IMR-90 (cell line): Measurements from ENCODE around the gene RAD52. TPM values are rescaled to one million over a fixed set of nuclear protein-coding genes. Genes with fewer than 3 reads are reported as not detected.

Experiments
- ATAC-seq: fragments of 200-7000 bp; cut with Tn5 transposase; 2 replicates; pipeline ENCODE4 v1.9.1; 2020; ENCODE audit warnings: low read depth, mild to moderate bottlenecking, moderate library complexity
- BruUV-seq: library from RNA; stranded (reverse); fragments of 400-500 nt; replicated peaks from 2 replicates; lab custom pipeline; 2021; lab: Mats Ljungman, UMichigan
- CTCF ChIA-PET: fragments of 300-600 bp; formaldehyde crosslinking; extraction: SDS; loops from one replicate; lab custom pipeline; 2021; ENCODE audit warnings: antibody characterized with exemption; lab: Yijun Ruan, JAX
- POLR2A ChIA-PET: fragments of 300-600 bp; sonication (Branson Sonifier 250); formaldehyde crosslinking; loops from one replicate; lab custom pipeline; 2022; ENCODE audit warnings: antibody characterized with exemption; ENCODE audit not compliant: unreplicated experiment; lab: Charles Lee
- DNase-seq: peaks from one replicate; pipeline ENCODE4 v3.0.0; 2013
- H2AFZ ChIP-seq: replicated peaks from 2 replicates; pipeline ENCODE3; 2013; ENCODE audit warnings: low read length, mild to moderate bottlenecking; ENCODE audit not compliant: poor library complexity
- H2AK5ac ChIP-seq: 2 replicates; pipeline ENCODE4 v1.6.1; 2013; ENCODE audit warnings: low read depth, low read length, inconsistent platforms
- H2AK9ac ChIP-seq: replicated peaks from 2 replicates; pipeline ENCODE3; 2013; ENCODE audit warnings: mild to moderate bottlenecking, low read depth, low read length, moderate library complexity; ENCODE audit not compliant: poor library complexity
- H2BK120ac ChIP-seq: 2 replicates; pipeline ENCODE4 v1.6.1; 2013; ENCODE audit warnings: low read depth, low read length, inconsistent platforms
- H2BK15ac ChIP-seq: 3 replicates; pipeline ENCODE4 v1.6.1; 2013; ENCODE audit warnings: low read depth, low read length, inconsistent platforms
- H2BK20ac ChIP-seq: 2 replicates; pipeline ENCODE4 v1.6.1; 2013; ENCODE audit warnings: low read depth, mild to moderate bottlenecking, inconsistent platforms, low read length, moderate library complexity
- H2BK5ac ChIP-seq: 2 replicates; pipeline ENCODE4 v1.6.1; 2013; ENCODE audit warnings: mild to moderate bottlenecking, low read depth, low read length, inconsistent platforms; ENCODE audit not compliant: poor library complexity, severe bottlenecking
- H3K14ac ChIP-seq: replicated peaks from 2 replicates; pipeline ENCODE4 v1.6.1; 2013; ENCODE audit warnings: low read depth, low read length, inconsistent platforms
- H3K18ac ChIP-seq: 2 replicates; pipeline ENCODE4 v1.6.1; 2013; ENCODE audit warnings: low read depth, low read length, control low read depth
- H3K23ac ChIP-seq: 2 replicates; pipeline ENCODE4 v1.6.1; 2013; ENCODE audit warnings: low read depth, low read length, inconsistent platforms
- H3K27ac ChIP-seq: 2 replicates; pipeline ENCODE4 v1.5.1; 2013; ENCODE audit warnings: mild to moderate bottlenecking, control low read depth, low read length; ENCODE audit not compliant: insufficient read depth
- H3K27me3 ChIP-seq: 2 replicates; pipeline ENCODE4 v1.6.1; 2013; ENCODE audit warnings: low read length; ENCODE audit not compliant: control insufficient read depth, insufficient read depth
- H3K36me3 ChIP-seq: 2 replicates; pipeline ENCODE4 v1.6.1; 2013; ENCODE audit warnings: low read length, mixed read lengths; ENCODE audit not compliant: control insufficient read depth, insufficient read depth
- H3K4ac ChIP-seq: 2 replicates; pipeline ENCODE4 v1.6.1; 2013; ENCODE audit warnings: low read depth, low read length, inconsistent platforms
- H3K4me1 ChIP-seq: 2 replicates; pipeline ENCODE4 v1.6.1; 2013; ENCODE audit warnings: low read length, mixed read lengths; ENCODE audit not compliant: control insufficient read depth, insufficient read depth
- H3K4me2 ChIP-seq: 2 replicates; pipeline ENCODE4 v1.6.1; 2013; ENCODE audit warnings: low read depth, mild to moderate bottlenecking, control low read depth, low read length, moderate library complexity
- H3K4me3 ChIP-seq: 2 replicates; pipeline ENCODE4 v1.5.1; 2013; ENCODE audit warnings: low read depth, mild to moderate bottlenecking, control low read depth, low read length, moderate library complexity; ENCODE audit not compliant: insufficient read depth
- H3K56ac ChIP-seq: 2 replicates; pipeline ENCODE4 v1.6.1; 2013; ENCODE audit warnings: low read length, inconsistent platforms; ENCODE audit not compliant: insufficient read depth; ENCODE audit errors: extremely low read depth
- H3K79me1 ChIP-seq, 2 experiments: 2 replicates each; pipeline ENCODE4 v1.6.1; 2013; ENCODE audit warnings: low read length in 2 of 2, inconsistent platforms in 1 of 2, low read depth in 1 of 2
- H3K9ac ChIP-seq: 2 replicates; pipeline ENCODE4 v1.6.1; 2013; ENCODE audit warnings: low read depth, low read length, control low read depth
- H3K9me1 ChIP-seq: 2 replicates; pipeline ENCODE4 v1.6.1; 2013; ENCODE audit warnings: low read length, inconsistent platforms; ENCODE audit not compliant: insufficient read depth
- H3K9me3 ChIP-seq: 2 replicates; pipeline ENCODE4 v1.6.1; 2013; ENCODE audit warnings: low read length; ENCODE audit not compliant: control insufficient read depth, insufficient read depth
- H4K20me1 ChIP-seq: 2 replicates; pipeline ENCODE4 v1.6.1; 2013; ENCODE audit warnings: low read length, inconsistent platforms; ENCODE audit not compliant: insufficient read depth
- H4K5ac ChIP-seq: 2 replicates; pipeline ENCODE4 v1.6.1; 2013; ENCODE audit warnings: mild to moderate bottlenecking, low read depth, low read length, control low read depth
- H4K8ac ChIP-seq, 2 experiments: 2 replicates each; pipeline ENCODE4 v1.6.1; 2013; ENCODE audit warnings: low read depth in 2 of 2, low read length in 2 of 2, control low read depth in 1 of 2, inconsistent platforms in 1 of 2
- H4K91ac ChIP-seq: 2 replicates; pipeline ENCODE4 v1.6.1; 2013; ENCODE audit warnings: low read depth, low read length, inconsistent platforms; ENCODE audit not compliant: insufficient read depth
- BHLHE40 ChIP-seq: fragments of 150-350 bp; IDR thresholded peaks from 2 replicates; pipeline ENCODE4 v1.6.1; 2016; ENCODE audit warnings: mild to moderate bottlenecking, low read depth, low read length
- CEBPB ChIP-seq: IDR thresholded peaks from 2 replicates; pipeline ENCODE4 v1.6.1; 2012; ENCODE audit warnings: low read depth, low read length, improper control_type of control experiment
- CHD1 ChIP-seq: IDR thresholded peaks from 2 replicates; pipeline ENCODE4 v1.6.1; 2012; ENCODE audit warnings: low read depth, low read length, improper control_type of control experiment
- CTCF ChIP-seq: conservative IDR thresholded peaks from 2 replicates; pipeline ENCODE4 v1.5.1; 2012; ENCODE audit warnings: mild to moderate bottlenecking, low read depth, low read length, improper control_type of control experiment
- FOS ChIP-seq: fragments of 150-350 bp; IDR thresholded peaks from 2 replicates; pipeline ENCODE4 v1.6.1; 2016; ENCODE audit warnings: low read depth, low read length
- MAFK ChIP-seq: IDR thresholded peaks from 2 replicates; pipeline ENCODE4 v1.6.1; 2012; ENCODE audit warnings: low read depth, low read length, improper control_type of control experiment
- MAZ ChIP-seq: IDR thresholded peaks from 2 replicates; pipeline ENCODE4 v1.6.1; 2012; ENCODE audit warnings: low read depth, mild to moderate bottlenecking, low read length, improper control_type of control experiment, moderate library complexity, borderline replicate concordance
- MXI1 ChIP-seq: IDR thresholded peaks from 2 replicates; pipeline ENCODE4 v1.6.1; 2012; ENCODE audit warnings: low read depth, mild to moderate bottlenecking, low read length, moderate library complexity, borderline replicate concordance
- NFE2L2 ChIP-seq: fragments of 150-350 bp; IDR thresholded peaks from 2 replicates; pipeline ENCODE4 v1.6.1; 2016; ENCODE audit warnings: low read depth, mild to moderate bottlenecking, low read length
- POLR2A ChIP-seq: IDR thresholded peaks from 2 replicates; pipeline ENCODE4 v1.6.1; 2012; ENCODE audit warnings: mild to moderate bottlenecking, low read depth, low read length
- RAD21 ChIP-seq: IDR thresholded peaks from 2 replicates; pipeline ENCODE4 v1.6.1; 2012; ENCODE audit warnings: low read length, improper control_type of control experiment
- RCOR1 ChIP-seq: IDR thresholded peaks from 2 replicates; pipeline ENCODE4 v1.6.1; 2012; ENCODE audit warnings: mild to moderate bottlenecking, low read length, improper control_type of control experiment; ENCODE audit not compliant: insufficient replicate concordance
- RFX5 ChIP-seq: IDR thresholded peaks from 2 replicates; pipeline ENCODE4 v1.8.0; 2012; ENCODE audit warnings: low read depth, mild to moderate bottlenecking, low read length, moderate library complexity
- SMC3 ChIP-seq: fragments of 150-350 bp; IDR thresholded peaks from 2 replicates; pipeline ENCODE4 v1.6.1; 2016; ENCODE audit warnings: low read depth, mild to moderate bottlenecking, antibody characterized with exemption, low read length, moderate library complexity
- USF2 ChIP-seq: fragments of 150-350 bp; IDR thresholded peaks from 2 replicates; pipeline ENCODE4 v1.6.1; 2017; ENCODE audit warnings: mild to moderate bottlenecking, antibody characterized with exemption, low read length, low read depth
- WGBS, 2 experiments: methylation state at CpG; one replicate each; pipeline versions ENCODE4 v1.1.5 to v1.1.7; 2013; ENCODE audit warnings: missing lambda C conversion rate in 2 of 2; ENCODE audit not compliant: insufficient read length in 1 of 2; ENCODE audit errors: extremely low coverage in 2 of 2; 5-methylcytosine and 5-hydroxymethylcytosine counted together
- dilution Hi-C: fragments of 300-500 bp; cut with HindIII; formaldehyde crosslinking; loops from one replicate; pipeline ENCODE4 v1.14.3; 2018; ENCODE audit warnings: low sequenced_read_pairs; ENCODE audit not compliant: unreplicated experiment
- in situ Hi-C: fragments of 300-500 bp; cut with MboI; formaldehyde crosslinking; loops from 3 replicates; pipeline ENCODE4 v1.14.3; 2019; ENCODE audit warnings: low sequenced_read_pairs, inconsistent platforms, mixed read lengths
- intact Hi-C: fragments of 100-400 bp; cut with micrococcal nuclease; formaldehyde crosslinking; loops from 2 replicates; pipeline ENCODE4 v1.10.0; 2022
- polyA plus RNA-seq, 3 experiments: library from polyadenylated mRNA; depleted of rRNA; stranded (reverse); fragments of >200 nt; gene quantifications; 2 replicates each; pipeline ENCODE4 v1.2.3, GENCODE V29; 2012; ENCODE audit warnings: low replicate concordance in 1 of 3
- total RNA-seq: library from RNA; depleted of rRNA; stranded (reverse); fragments of >200 nt; gene quantifications from 2 replicates; pipeline ENCODE4 v1.2.3, GENCODE V29; 2012
- TF ChIP-seq, protein P1 (sequence below): fragments of 150-350 bp; IDR thresholded peaks from 2 replicates; pipeline ENCODE4 v1.6.1; 2016; ENCODE audit warnings: low read depth, mild to moderate bottlenecking, low read length, moderate library complexity, borderline replicate concordance

The RAD52 gene
- total and polyA plus RNA-seq, 2 of the 4 experiments (the other 2 are of a cell fraction): 10.7 to 11.3 TPM

DNA sequence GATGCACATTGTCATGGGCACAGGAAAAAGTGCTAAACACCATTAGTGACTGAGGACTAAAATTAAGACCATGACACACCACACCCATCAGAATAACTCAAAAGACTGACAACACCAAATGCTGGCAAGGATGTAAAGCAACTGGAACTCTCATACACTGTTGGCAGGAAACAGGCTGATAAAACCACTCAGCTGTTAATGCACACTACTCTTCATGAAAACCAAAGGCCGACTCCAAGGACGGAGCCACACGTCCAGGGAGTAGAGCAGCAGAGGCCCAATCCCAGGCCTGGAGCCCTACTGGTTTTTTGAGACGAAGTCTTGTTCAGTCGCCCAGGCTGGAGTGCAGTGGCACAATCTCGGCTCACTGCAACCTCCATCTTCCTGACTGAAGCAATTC is 6.4 kb downstream of the RAD52 start:
- Histone ChIP-seq H3K9me1 (peaks cover 6% of the 10 kb centered on the region; the same call in 1 of the 2 replicates), H2AK5ac (no peak overlapping the region), H3K27me3 (no peaks in the 10 kb centered on the region), H2AFZ (no peak overlapping the region), H4K5ac (no peak overlapping the region), H4K20me1 (no peaks in the 10 kb centered on the region), H3K4ac (no peak overlapping the region), H3K79me1 (peaks cover 17 to 59% of the 10 kb centered on the region in 2 experiments), H3K4me1 (no peaks in the 10 kb centered on the region; the same call in 1 of the 2 replicates), H3K4me2 (no peak overlapping the region), H3K18ac (no peak overlapping the region), H4K8ac (no peak overlapping the region), H3K9ac (no peak overlapping the region), H2BK15ac (no peak overlapping the region), H3K36me3 (peaks cover 3% of the 10 kb centered on the region), H2BK120ac (no peak overlapping the region), H3K27ac (no peak overlapping the region), H2BK5ac (no peak overlapping the region), H2AK9ac (no peak overlapping the region), H3K56ac (no peak overlapping the region), H3K9me3 (no peaks in the 10 kb centered on the region), H2BK20ac (no peak overlapping the region), H3K4me3 (no peak overlapping the region), H3K14ac (no peak overlapping the region), H3K23ac (no peak overlapping the region; the same call in 1 of the 2 replicates), H4K91ac (no peak overlapping the region)
- ATAC-seq (no peak), DNase-seq (no peak)
- ChIA-PET POLR2A (no interaction called here), CTCF (no interaction called here)
- in situ Hi-C loops: no loop called here
- BruUV-seq: no TSS peak
- TF ChIP-seq USF2: no peak
- no peak for TF ChIP-seq MXI1
- no peak for TF ChIP-seq NFE2L2
- no peak for TF ChIP-seq CHD1
- no peak for TF ChIP-seq CEBPB
- no peak for TF ChIP-seq RCOR1
- no peak for TF ChIP-seq SMC3
- TF ChIP-seq, protein P1, sequence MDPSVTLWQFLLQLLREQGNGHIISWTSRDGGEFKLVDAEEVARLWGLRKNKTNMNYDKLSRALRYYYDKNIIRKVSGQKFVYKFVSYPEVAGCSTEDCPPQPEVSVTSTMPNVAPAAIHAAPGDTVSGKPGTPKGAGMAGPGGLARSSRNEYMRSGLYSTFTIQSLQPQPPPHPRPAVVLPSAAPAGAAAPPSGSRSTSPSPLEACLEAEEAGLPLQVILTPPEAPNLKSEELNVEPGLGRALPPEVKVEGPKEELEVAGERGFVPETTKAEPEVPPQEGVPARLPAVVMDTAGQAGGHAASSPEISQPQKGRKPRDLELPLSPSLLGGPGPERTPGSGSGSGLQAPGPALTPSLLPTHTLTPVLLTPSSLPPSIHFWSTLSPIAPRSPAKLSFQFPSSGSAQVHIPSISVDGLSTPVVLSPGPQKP: no peak
- no peak for TF ChIP-seq RFX5
- TF ChIP-seq POLR2A: no peak
- no peak for TF ChIP-seq BHLHE40
- no peak for TF ChIP-seq MAZ
- TF ChIP-seq RAD21: no peak
- no peak for TF ChIP-seq CTCF
- no peak for TF ChIP-seq MAFK
- TF ChIP-seq FOS: no peak
- WGBS, 2 experiments: no CpG with 5 or more reads among the region's 6 CpGs
- intact Hi-C loops: loop anchor here (10.0 kb wide), 1 partner anchor 152 kb away; no protein-coding TSS in a partner anchor
- dilution Hi-C loops: no loop called here
